ENCODE results near the gene STARD10.

Gene STARD10

DNA sequence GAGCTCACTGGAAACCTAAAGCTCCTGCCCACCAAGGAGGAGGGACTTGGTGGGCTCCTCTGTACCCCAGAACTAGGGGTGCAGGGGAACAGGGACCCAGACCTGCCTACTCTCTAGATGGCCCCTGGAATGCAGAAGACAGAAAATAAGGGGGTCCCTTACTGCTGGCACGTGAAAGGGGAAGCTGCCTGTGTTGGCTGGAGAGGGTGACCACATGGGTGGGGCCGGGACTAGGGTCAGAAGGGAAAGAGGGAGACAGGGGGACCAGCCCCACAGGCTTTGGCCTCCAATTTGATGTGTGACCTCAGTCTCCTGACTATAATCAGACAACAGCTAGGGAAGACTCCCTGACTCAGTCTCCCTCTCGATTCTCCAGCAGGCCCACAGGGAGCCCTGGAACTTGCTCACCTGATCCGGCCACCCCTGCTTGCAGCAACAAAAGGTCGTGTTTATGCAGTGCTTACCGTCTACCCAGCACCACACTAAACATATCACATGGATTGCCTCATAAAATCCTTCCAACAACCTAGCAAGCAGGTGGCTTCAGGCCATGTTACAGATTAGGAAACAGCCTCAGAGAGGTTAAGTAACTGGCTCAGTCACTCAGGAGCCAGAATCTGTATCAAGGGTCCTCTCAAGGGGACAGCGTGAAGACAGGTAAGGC, 51.9 kb downstream of the STARD10 start:
- Mint-ChIP-seq H3K27ac (peak overlapping the region; percentile 16 to 70), H3K4me3 (no peak overlapping the region), H3K9me3 (no peaks in the 10 kb centered on the region), H3K4me1 (peaks cover 78% of the 10 kb centered on the region), H3K27me3 (no peaks in the 10 kb centered on the region)
- no peak for DNase-seq
- no peak for ATAC-seq

DNA sequence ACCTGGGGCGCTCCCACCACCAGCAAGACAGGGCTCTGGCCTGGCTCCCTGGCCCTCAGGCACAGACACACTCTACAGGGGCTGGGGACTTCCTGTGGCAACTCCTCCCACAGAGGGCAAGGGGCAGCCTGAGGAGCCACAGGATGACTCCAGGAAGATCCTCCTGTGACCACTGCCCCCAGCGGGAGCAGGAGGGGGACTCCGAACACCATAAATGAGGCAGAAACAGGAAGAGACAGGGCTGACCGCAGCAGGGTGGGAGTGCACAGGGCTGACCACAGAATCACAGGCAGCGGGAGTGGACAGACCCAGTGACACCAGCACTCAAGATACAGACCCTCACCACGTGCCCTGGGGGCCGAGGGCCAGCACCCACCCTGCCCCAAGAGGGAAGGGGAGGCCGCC, 52.4 kb downstream of the STARD10 start:
- DNase-seq = no peak
- H3K4me3 Mint-ChIP-seq = peak overlapping the region; percentile 6 to 61

DNA sequence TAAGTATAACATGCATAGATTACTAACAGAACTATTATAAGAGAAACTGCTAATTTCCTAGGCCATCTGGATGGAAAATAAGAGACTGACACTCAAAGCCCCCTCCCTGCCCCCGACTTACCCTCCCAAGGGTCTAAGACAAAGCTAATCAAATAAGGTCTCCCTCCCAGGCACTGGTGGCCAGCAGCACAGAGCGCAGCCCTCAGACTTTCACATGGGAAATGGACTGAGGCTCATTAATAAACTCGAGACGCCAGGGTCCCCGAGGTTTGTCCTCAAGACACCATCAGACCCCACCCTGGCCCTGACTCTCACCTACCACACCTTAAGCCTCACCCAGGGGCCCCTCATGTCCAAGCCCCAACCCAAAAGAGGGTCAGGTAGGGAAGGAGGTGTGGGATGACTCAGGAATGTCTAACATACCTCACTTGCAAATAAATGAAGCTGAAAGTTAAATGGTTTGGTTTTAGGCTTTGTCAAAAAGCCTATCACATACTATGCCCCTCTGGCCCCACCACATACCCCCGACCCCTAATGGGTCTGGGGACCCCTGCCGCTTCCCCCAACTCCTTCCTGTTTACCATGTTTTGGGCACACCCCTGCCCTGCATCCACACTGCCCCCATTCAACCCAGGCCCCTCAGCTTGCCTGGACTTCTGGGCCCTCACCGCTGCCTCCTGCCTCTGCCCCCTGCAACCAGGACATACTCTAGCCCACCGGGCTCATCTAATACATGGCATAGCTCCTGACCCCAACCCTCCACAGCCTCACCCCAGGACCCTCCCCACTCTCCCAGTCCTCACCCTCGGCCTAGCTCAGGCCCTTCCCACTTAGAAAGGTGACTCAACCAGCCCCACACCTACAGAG, 53.1 kb downstream of the STARD10 start:
- ATAC-seq (no peak), DNase-seq (no peak)

More for the DNA sequence above, 52.4 kb downstream of the STARD10 start:
- Mint-ChIP-seq H3K27me3 (no peaks in the 10 kb centered on the region), H3K4me1 (peaks cover 83% of the 10 kb centered on the region), H3K27ac (peak overlapping the region; percentile 59 to 91), H3K9me3 (no peaks in the 10 kb centered on the region)
- ATAC-seq = no peak

DNA sequence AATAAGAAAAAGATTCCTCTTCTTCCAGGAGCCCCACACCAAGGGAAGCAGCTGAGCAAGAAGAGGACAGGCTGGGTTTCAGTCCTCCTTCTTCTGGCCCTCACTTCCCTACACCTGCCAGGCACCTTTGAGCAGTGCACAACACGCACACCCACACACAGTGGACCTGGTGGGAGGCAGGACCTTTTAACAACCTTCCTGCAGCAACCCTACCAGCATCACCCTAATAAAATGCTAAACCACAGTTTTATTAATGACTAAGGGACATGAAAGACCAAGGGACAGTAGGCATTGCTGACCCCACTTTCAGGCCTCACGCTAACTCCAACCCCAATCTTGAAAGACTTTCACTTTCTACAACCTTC, 53.8 kb downstream of the STARD10 start:
- Mint-ChIP-seq H3K4me1 (peaks cover 93% of the 10 kb centered on the region), H3K9me3 (no peaks in the 10 kb centered on the region), H3K27me3 (no peaks in the 10 kb centered on the region), H3K4me3 (peak overlapping the region in 1 of 2 donors; percentile 22), H3K27ac (peak overlapping the region; percentile 47 to 89)
- ATAC-seq (no peak), DNase-seq (no peak)

More for the DNA sequence above, 53.1 kb downstream of the STARD10 start:
- Mint-ChIP-seq H3K9me3 (no peaks in the 10 kb centered on the region), H3K4me1 (peaks cover 90% of the 10 kb centered on the region), H3K27me3 (no peaks in the 10 kb centered on the region), H3K27ac (peak overlapping the region; percentile 77 to 91), H3K4me3 (peak overlapping the region; percentile 6 to 61)

DNA sequence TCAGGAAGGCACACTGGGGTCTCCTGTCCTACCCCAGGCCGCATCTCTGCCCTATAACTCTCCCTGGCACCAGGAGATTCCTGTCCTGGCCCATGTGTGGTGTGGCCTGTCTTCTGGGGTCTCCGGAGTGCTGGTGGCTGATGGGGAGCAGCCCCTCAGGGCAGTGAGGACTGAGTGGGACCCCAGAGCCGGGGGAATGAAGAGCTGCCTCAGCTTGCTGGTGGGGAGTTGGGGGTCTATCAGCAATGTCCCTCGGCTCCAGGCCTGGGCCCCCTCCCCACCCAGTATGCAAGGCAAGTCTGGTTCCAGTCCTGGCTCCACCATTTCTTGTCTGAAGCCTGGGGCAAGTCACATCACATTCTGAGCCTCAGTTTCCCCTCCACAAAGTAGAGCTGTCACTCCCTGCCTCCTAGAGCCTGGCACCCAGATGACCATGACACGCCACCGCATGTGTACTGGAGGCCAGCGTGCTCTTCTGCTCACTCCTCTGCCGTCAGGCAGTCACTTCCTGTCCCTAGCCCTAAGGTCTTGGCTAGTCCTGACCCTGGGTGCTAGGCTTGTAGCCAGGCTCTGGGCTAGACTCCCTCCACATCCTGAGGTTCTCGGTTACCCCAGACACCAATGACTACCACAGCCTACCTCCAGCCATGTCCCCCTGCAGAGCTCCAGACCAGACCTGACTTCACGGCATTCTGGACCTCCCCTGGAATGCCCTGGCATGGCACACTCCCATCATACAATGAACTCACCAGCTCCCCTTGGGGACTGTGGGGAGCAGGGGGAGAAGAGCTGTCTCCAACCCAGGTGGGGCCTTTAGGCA, 54.4 kb downstream of the STARD10 start:
- Mint-ChIP-seq H3K27me3 (no peaks in the 10 kb centered on the region), H3K4me1 (peaks cover 90% of the 10 kb centered on the region), H3K27ac (peak overlapping the region; percentile 47 to 89), H3K9me3 (no peaks in the 10 kb centered on the region), H3K4me3 (peak overlapping the region in 1 of 2 donors; percentile 22)
- ATAC-seq = no peak
- no peak for DNase-seq

DNA sequence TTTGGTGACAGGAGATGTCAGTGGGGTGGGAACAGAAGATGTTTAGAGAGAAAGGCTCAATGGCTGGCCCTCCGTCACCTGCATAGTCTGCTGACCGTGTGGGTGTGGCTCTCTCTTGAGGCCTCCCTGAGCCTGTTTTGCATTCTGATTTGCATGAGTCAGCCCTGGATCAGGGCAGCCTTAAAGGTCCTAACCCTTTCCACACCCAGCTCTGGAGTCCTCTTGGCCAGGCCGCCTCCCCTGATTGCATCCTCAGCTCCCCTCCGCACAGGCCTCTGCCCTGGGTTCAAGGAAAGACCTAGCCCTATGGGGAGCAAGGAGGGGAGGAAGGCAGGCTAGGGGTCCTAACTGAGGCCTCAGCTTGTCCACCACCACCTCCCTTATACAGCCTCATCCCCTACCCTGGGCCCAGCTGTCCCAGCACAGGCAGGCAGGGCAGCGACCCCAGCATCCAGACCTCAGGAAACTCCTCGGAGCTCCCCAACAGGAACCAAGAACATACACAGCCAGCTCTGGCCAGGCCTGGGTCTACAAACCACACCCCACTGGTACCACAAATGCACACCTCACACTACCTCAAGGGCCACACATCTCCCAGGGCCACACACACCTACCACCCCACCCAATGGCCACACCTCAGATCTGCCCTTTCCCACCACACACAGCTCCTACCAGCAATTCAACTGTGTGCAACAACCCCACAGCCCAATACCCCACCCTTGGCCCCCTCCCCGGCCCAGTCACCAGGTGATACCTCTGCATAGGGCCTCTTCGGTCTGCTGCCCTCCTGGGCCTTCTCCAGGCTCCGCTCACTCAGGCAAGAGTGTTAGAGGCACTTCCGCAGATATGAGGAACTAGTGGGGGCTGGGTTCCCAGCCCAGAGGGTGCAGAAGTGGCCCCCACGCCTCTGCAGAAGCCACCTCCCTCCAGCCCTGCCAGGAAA, 55.4 kb downstream of the STARD10 start:
- no peaks in the 10 kb centered on the region for H3K27me3 Mint-ChIP-seq
- ATAC-seq (no peak), DNase-seq (no peak)
- no peaks in the 10 kb centered on the region for H3K9me3 Mint-ChIP-seq
- peak overlapping the region in 1 of 2 donors; percentile 8 for H3K4me3 Mint-ChIP-seq
- H3K27ac Mint-ChIP-seq = peak overlapping the region; percentile 72 to 97
- H3K4me1 Mint-ChIP-seq = peaks cover 80% of the 10 kb centered on the region

DNA sequence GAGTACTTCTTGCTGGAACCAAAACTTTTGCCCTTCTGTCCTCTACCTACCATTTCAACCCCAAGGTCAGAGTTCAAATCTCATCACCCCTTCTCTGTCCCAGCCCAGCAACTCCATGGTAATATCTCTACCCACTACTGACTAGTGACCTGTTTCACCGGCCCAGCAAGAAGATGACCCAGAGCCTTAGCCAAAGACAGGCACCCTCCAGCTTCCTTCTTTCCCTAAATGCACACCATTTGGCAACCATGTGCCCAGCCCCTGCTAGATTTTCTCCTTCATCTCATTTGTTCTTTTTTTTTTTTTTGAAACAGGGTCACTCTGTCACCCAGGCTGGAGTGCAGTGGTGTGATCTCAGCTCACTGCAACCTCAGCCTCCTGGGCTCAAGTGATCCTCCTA, 56.5 kb downstream of the STARD10 start:
- no peaks in the 10 kb centered on the region for H3K9me3 Mint-ChIP-seq
- H3K4me3 Mint-ChIP-seq = peak overlapping the region; percentile 75 to 78
- ATAC-seq = no peak
- H3K4me1 Mint-ChIP-seq = peaks cover 75% of the 10 kb centered on the region
- no peak for DNase-seq
- H3K27ac Mint-ChIP-seq = peak overlapping the region; percentile 97 to 98
- H3K27me3 Mint-ChIP-seq = no peaks in the 10 kb centered on the region

DNA sequence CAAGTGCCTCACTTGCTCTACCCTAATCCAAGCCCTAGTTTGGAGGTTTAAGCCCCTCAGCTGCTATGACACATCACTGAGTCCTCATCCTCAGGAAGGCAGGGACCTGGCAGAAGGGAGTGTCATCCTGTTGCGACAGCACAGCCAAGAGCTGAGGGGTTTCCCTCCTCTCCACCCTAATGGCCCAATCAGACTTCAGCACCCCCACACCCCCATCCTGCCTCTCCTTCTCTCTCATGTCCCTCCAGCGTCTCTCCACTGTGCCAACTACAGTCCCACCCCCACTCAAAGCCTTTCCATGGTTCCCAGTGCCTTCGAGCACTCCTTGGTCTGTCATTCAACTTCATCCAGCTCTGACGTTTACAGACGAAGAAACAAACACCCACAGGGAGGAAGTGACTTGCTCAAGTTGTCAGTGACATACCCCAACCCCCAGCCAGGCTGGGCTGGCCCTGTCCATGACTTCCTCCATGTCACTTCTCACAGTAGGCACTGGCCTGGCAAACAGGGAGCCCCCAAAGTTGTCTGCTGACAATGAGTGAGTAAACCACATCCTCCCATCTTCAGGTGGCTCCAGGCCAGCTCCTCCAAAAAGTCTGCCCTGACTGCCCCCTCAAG, 57.3 kb downstream of the STARD10 start:
- no peaks in the 10 kb centered on the region for H3K27me3 Mint-ChIP-seq
- DNase-seq = peak; percentile 59 to 84
- H3K4me1 Mint-ChIP-seq = peaks cover 67% of the 10 kb centered on the region

DNA sequence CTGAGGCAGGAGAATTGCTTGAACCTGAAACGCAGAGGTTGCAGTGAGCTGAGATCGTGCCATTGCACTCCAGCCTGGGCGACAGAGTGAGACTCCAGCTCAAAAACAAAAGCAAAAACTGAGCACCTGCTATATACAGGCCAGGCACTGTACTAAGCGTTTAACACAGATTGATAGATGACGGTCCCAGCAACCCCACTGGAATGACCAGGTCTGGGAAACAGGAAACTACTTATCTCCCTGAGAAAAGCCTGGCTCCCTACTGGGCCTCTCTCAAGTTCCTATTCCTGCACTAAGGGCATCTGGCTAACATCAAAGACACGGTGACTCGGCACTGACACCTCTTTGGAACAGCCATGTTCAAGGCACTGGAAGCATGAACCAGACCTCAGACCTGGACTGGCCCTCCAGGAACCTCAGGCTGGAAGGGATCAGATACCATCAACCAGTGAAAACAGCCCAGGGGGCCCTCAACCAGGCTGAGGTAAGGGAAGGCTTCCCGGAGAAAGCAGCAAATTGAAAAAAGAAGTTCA, 58.3 kb downstream of the STARD10 start:
- Mint-ChIP-seq H3K9me3 (no peaks in the 10 kb centered on the region), H3K4me3 (peak overlapping the region in 1 of 2 donors; percentile 17)
- ATAC-seq = no peak

More for the DNA sequence above, 57.3 kb downstream of the STARD10 start:
- Mint-ChIP-seq H3K27ac (peak overlapping the region; percentile 97 to 98), H3K9me3 (no peaks in the 10 kb centered on the region), H3K4me3 (peak overlapping the region; percentile 75 to 78)
- ATAC-seq = peak; percentile 95

DNA sequence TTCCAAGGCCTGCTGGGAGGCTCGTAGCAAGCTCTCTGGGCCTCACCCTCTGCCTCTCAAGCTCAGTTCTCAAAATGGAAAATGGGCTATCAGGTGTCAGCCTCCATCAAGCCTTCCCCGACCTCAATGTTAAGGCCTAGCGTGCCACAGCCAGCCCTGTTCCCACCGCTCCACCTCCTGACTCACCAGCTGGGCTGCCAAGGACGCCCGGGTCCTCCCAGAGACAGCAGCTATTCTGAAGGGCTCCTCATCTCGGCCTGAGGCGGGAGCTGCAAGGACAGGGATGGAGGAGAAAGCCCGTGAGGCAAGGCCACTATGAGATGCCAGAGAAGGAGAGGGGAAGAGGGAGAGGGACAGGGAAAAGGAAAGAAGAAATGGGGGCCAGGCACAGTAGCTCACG, 61.5 kb downstream of the STARD10 start:
- peak overlapping the region in 1 of 2 donors; percentile 43 for H3K27ac Mint-ChIP-seq
- H3K4me3 Mint-ChIP-seq = no peak overlapping the region
- H3K27me3 Mint-ChIP-seq = no peaks in the 10 kb centered on the region
- DNase-seq (no peak), ATAC-seq (no peak)
- H3K9me3 Mint-ChIP-seq = no peaks in the 10 kb centered on the region
- peaks cover 29% of the 10 kb centered on the region for H3K4me1 Mint-ChIP-seq

More for the DNA sequence above, 58.3 kb downstream of the STARD10 start:
- H3K27me3 Mint-ChIP-seq = no peaks in the 10 kb centered on the region
- H3K27ac Mint-ChIP-seq = peak overlapping the region; percentile 3 to 98
- DNase-seq = no peak
- peaks cover 57% of the 10 kb centered on the region for H3K4me1 Mint-ChIP-seq

DNA sequence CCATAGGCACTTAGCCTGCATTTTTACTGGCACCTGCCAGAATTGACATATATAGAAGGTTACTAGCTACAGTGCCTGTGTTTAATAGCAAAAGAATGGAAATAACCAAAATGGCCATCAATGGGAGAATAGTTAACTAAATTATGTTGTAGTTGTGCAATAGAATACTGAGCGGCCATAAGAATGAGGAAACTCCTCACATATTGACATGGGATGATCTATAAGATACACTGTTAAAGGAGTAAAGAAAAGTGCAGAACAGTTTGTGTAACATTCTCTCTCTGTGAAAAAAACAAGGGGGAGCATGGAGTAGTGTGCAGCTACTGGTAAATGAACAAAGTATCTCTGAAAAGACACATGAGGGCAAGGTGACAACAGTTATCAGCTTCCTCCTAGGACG, 63.1 kb downstream of the STARD10 start:
- Mint-ChIP-seq H3K9me3 (no peaks in the 10 kb centered on the region), H3K27ac (peak overlapping the region in 1 of 2 donors; percentile 36), H3K4me3 (no peak overlapping the region), H3K4me1 (peaks cover 17% of the 10 kb centered on the region), H3K27me3 (no peaks in the 10 kb centered on the region)
- no peak for ATAC-seq
- no peak for DNase-seq

DNA sequence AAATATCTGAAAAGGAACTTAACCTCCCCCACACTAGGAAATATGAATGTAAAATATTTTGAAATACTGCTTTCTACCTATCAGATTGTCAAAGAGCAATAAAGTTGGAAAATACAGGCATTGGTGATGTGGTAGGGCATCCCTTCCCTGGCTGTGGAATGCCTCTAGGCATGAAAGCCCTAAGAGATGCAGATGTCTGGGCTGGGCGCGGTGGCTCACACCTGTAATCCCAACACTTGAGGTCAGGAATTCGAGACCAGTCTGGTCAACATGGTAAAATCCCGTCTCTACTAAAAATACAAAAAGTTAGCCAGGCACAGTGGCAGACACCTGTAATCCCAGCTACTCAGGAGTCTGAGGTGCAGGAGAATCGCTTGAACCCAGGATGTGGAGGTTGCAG, 63.6 kb downstream of the STARD10 start:
- peaks cover 19% of the 10 kb centered on the region for H3K4me1 Mint-ChIP-seq
- no peak overlapping the region for H3K4me3 Mint-ChIP-seq
- peak overlapping the region in 1 of 2 donors; percentile 27 for H3K27ac Mint-ChIP-seq
- no peaks in the 10 kb centered on the region for H3K9me3 Mint-ChIP-seq
- ATAC-seq (no peak), DNase-seq (no peak)
- no peaks in the 10 kb centered on the region for H3K27me3 Mint-ChIP-seq

DNA sequence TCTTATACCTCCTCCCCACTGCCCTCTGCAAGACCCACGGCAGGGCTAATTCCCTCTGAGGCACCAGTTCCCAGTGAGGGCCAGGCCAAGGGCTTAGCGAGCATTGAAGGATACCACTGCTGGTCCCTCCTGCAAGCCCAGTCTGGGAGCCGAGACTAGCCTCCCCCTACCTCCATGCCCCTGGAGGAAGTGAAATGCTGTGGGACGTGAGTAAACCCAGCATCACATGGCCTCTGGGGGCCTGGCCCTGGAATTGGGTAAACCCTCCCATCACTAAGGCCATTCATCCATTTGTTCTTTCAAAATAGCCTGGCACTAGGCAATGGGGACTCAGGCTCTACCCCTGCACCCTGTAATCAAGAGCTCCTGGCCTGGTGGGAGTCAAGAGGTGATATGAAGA, 66.3 kb downstream of the STARD10 start:
- ATAC-seq (no peak), DNase-seq (no peak)
- H3K4me3 Mint-ChIP-seq = no peak overlapping the region
- H3K4me1 Mint-ChIP-seq = peaks cover 28% of the 10 kb centered on the region
- H3K9me3 Mint-ChIP-seq = no peaks in the 10 kb centered on the region
- H3K27me3 Mint-ChIP-seq = no peaks in the 10 kb centered on the region
- peak overlapping the region in 1 of 2 donors; percentile 27 for H3K27ac Mint-ChIP-seq
